B cell (primary cell): ENCODE measurements around the gene MSGN1.

Source experiments
- CTCF ChIP-seq: fragments of 200-600 bp; IDR thresholded peaks from one replicate; pipeline ENCODE4 v1.8.0; 2022; ENCODE audit warnings: antibody characterized with exemption, mild to moderate bottlenecking
- EZH2 ChIP-seq: IDR thresholded peaks from 2 replicates; pipeline ENCODE4 v1.6.1; 2012; ENCODE audit warnings: borderline replicate concordance, low read depth, mild to moderate bottlenecking, moderate library complexity, low read length; ENCODE audit not compliant: insufficient read depth, poor library complexity, severe bottlenecking

GRCh38 chr2:17768894-17769293 lies 47.4 kb upstream of the MSGN1 start:
- TF ChIP-seq CTCF (no peak), EZH2 (no peak)
